ENCODE data around the gene FBXL15.

The FBXL15 gene

DNA sequence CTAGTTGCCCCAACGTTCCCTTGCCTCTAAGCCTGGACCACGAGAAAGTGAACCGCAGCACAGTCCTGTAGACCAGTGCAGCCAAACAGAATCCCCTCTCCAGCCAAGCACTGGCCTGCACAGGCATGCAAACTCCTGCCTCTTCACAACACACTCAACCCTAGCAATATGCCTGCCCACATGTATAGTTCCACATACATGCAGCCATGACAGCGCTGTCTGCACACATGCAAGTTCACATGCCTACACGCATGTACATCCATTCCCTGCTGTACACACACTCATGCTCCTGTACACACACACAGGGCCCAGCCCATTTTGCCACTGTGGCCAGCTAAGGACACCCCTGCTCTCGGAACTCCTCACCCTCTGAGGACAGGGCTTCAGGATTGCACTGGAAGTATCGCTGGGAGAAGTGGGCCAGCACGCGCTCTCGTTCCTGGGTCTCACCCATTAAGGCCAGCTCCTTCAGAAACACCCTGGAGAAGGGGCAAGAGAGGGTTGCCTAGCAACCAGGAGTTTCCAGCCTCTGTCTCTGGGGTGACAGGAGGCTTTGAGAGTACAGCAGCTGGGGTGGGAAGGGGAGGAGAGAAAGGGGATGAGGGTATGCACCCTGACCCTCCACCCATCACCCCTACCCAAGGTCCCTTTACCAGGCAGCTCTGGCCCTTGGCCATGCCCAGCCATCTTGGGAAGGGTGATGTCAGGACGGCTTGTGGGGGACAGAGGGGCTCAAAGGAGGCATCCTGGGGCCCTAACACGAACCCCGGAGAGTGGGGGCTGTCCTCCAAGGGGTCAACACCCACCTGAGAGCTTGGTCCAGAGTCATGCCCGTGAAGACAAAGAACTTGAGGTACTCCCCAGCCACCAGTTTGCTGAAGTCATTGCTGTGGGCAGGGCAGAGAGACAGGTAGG, 9.0 kb upstream of the FBXL15 start:
- DNase-seq = no peak

GRCh38 chr10:102412293-102412692, 8.3 kb upstream of the FBXL15 start:
- DNase-seq = no peak

DNA sequence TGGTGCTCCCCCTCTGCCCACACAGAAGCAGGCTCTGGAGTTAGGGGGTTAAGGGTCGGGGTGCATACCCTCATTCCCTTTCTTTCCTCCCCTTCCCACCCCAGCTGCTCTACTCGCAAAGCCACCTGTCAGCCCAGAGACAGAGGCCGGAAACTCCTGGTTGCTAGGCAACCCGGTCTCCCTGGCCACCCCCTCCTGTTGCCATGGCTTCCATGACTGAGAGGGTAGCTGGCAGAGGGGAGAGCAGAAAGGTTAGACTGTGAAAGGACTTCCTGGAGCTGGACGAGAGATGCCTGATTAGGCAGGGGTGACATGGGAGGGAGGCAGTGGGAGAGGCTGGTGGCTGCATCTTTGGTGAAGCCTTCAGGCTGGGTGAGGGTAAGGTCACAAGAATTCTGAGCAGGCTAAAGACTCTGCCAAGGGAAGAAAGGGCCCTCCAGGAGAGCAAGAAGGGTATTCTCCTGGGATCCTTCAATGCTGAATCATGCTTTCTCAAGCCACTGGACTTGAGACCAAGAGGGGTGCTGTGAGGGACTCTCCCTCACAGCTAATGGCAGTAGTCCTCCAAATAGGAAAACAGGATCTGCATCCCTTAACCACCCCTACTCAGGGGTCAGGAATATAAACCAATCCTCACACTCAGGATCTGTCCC, 7.5 kb upstream of the FBXL15 start:
- DNase-seq = peak; percentile 53

DNA sequence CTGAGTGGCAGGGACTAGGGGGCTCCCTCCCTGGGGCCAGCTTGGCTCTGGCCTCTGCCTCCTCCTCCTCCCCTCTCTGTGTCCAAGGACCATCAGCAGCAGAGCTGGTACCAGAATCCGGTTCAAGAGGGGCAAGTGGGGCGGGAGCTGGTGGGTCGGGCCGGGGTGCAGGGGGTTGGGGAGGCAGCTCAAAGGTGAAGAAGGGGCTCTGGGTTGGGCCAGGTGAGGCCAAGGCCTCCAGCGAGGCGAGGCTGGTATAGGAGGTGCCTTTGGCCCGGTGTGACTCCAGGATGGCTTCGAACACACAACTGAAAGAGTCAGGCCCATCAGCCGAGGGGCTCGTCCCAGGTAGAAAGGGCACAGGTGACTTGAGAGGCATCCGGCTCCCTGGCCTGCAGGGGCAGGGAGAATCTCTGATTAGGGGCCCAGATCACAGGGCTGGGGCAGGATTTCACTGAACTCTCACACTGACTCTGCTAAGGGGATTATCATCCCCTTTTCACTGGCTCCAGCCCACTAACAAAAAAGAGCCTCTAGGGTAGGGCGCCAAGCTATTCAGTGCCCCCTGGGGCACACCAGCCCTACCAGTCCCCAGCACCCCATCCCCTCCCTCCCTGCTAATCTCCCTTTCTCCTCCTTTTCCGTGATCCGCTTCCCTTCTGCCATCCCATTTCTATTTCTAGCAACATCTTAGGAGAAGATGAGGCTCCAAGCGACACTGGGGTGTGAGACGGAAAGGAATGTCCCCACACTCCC, 6.7 kb upstream of the FBXL15 start:
- DNase-seq = no peak

GRCh38 chr10:102414749-102415148, 5.9 kb upstream of the FBXL15 start:
- no peak for DNase-seq

DNA sequence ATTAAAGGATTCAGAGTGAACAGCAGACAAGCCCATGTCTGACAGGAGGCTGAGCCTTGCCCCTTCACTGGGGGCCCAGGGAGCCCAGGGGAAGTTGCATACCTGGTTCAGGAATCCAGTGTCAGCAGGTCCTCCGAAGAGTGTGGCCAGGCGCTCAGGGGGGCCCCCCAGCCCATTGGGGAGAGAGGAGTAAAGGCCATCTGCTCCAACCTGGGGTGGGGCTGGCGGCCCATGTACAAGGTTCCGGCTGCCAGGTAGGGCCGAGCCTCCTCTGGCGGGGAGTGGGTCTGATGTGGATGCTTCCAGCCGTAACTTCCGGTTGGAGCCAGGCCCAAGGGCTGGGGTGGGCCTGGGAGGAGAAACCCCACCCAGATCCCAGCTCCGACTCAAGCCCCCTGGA, 4.4 kb upstream of the FBXL15 start:
- no peak for DNase-seq

DNA sequence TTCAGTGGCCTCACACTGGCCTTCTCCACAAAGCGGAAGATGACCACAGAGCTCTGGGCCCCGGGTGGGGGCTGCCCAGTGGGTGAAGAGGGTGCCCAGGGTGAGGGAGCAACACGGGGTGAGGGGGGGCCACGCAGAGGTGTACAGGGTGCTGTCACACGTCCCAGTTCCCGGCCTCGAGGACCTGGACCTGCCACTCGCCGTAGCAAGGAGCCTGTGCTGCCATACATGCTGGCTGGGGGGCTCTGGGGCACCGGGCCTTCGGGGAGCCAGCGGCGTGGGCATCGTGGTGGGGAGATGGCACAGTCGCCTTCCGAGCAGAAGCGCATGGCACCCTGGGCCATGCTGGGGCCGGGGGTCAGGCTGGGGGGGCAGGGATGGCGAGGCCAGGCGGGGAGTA, 3.9 kb upstream of the FBXL15 start:
- no peak for DNase-seq

DNA sequence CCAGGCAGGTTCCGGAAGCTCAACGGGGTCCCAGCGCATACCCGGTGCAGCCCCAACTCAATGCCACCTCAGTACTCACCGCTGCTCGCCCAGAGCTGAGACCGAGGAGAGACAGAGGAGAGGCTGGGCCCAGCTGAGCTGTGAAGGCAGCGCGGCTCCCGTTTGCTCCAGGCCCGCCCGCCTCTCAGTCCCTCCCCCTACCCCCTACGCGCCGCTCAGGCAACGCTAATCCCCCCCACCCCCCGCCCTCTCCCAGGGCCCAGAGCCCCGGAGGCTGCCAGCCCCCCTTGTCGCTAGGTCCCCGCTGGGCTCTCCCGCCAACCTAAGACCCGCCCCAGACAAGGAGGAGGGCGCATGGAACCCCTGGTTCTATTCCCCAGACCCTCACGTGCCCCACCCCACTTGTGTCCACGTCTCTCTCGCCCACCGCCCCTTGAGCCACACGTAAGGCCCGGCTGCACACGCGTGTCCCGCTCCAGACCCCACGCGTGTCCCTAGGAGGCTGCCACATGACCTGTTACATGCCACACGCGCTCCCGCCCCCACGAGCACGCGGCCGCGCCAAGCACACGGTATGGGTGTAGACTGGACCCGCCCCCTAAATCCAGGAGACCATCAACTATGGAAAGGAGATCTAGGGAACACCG, 1.9 kb upstream of the FBXL15 start, which contains the start of gene PSD:
PSD (minus strand) TSS at position 164 of the 647 bp plus-strand sequence. CDS start 1,747 bp downstream, outside the sequence.
- DNase-seq = peak; percentile 79

DNA sequence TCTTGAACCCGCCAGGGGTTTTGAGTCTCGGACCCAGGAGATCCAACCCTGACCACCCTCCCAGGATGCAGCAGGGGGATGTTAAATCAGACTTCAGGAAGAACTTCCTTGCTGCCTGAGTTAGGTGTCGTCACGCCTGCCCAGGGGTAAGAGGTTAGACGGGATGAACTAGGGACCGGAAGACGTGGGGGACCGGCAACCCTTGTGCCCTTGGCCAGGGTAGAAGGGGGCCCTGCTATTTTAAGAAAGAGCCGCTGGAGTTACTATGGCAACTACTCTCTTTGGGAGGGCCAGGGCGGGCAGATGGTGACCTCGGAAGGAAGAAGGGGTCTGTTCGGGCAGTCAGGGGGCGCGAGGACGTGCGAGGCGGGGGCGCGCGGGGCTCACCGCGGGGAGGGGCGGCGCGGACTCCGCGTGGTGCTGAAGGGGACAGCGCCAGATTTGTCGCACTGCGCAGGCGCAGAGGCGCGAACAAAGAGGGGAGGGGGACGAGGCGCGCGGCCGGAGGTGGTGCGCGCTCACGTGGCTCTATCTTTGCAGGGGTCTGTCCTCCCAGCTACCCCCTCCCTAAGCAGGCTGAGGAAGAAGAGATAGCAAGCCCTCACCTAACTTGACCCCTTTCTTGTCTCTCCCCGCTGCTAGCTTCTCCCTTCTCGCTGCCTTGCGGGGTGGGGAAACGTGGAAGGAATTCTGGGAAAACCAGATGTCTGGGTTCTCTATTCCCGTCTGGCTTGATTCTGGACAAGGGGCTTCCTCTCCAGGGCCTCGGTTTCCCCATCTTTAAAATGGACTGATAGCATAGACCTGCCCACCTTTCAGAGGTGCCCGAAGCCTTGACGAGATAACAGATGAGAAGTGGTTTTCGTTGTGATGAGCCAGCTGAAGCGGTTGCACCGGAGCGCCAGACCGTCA, 1.1 kb upstream of the FBXL15 start:
- peak; percentile 87 for DNase-seq

- no peak for DNase-seq
Observed at GRCh38 chr10:102420181-102420713, 389 bp upstream of the FBXL15 start.

GRCh38 chr10:102421507-102421756, 796 bp downstream of the FBXL15 start:
- no peak for DNase-seq

GRCh38 chr10:102421757-102422512, 1.3 kb downstream of the FBXL15 start:
- no peak for DNase-seq

DNA sequence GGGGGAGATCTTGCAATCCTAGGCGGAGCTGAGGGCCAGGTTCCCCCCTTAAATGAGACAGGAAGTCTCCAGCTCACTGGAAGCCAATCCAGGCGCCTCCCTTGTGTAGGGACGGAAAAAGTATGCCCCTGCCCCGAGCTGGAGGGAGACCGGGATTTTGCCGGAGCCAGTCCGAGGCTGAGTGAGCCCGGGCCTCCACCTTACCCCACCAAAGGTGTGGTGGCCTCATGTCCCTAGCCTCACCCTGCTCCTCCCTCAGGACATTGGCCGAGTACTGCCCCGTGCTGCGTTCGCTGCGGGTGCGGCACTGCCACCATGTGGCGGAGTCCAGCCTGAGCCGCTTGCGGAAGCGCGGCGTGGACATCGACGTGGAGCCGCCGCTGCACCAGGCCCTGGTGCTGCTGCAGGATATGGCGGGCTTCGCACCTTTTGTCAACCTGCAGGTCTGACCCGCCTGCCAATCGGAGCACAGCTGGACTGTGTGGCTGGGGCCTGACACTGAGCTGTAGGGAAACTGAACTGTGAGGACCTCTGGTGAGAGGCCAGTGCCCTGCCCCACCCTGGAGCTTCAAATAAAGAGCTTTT, 2.0 kb downstream of the FBXL15 start:
- no peak for DNase-seq

GRCh38 chr10:102423372-102423968, 2.8 kb downstream of the FBXL15 start:
- DNase-seq = no peak

DNA sequence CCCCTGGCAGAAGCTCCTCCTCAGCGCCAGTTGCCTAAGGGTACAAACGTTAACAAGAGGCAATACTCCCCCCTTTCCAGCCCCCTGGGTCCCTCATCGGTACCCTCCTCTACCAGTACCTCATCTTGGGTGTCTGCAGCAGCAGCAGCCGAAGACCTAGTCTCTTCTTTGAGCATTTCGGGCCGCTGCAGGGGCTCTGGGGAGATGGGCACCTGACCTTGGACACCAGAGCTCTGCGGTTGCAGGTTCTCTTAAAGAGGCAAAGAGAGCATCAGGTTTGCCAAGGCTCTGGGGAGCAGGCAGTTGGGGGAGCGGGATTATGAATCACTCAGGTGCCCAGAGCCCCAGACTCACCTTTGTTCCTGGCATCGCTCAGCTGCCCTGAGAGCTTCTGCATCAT, 3.5 kb downstream of the FBXL15 start:
- no peak for DNase-seq

GRCh38 chr10:102424916-102425315, 4.3 kb downstream of the FBXL15 start:
- no peak for DNase-seq

- no peak for DNase-seq
Observed at GRCh38 chr10:102425444-102425843, 4.8 kb downstream of the FBXL15 start.

DNA sequence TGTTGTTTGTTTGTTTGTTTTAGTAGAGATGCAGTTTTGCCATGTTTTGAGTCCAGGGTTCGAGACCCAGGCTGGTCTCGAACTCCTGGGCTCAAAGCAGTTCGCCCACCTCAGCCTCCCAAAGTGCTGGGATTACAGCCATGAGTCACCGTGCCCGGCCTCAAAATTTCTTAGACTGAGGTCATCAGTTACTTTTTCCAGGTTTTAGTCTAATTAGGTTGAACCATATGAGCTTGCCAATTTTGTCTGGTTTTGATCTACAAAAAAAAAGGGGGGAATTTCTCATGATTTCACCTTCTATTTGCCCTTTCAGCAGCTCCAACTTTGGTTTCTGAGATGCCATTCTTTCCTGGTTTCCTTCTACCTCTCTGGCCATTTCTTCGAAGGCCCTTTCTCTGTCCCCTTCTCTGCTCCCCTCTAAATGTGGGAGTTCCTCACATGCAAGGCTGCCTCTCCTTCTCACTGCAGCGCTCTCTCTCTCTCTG, 6.2 kb downstream of the FBXL15 start:
- no peak for DNase-seq

- no peak for DNase-seq
Observed at GRCh38 chr10:102429468-102429867, 8.8 kb downstream of the FBXL15 start.

All from NCI-H2171 treated with DMSO at 0.1 percent for 48 hours (cell line).